Transverse colon (tissue), 4 donors: ENCODE results near the gene ANP32A. TPM values are rescaled to one million over a fixed set of nuclear protein-coding genes. Genes with fewer than 3 reads are reported as not detected.
"Not testable (repeated sequence)": the region's sequence is repeated elsewhere in the genome, so short reads cannot be mapped to it uniquely, and the experiment has no call there.

ENCODE experiments used
- DNase-seq: peaks from one replicate; pipeline ENCODE4 v3.0.0-alpha.2; 2019
- H3K27ac ChIP-seq, 4 donors: fragments of 200-600 bp; sonication (generic); 2 replicates each; pipeline ENCODE4 v1.5.1; 2016 to 2018; ENCODE audit warnings: inconsistent platforms in 4 of 4
- H3K27me3 ChIP-seq: fragments of 200-600 bp; sonication (generic); 2 replicates; pipeline ENCODE4 v1.5.1; 2017; ENCODE audit warnings: inconsistent platforms
- H3K36me3 ChIP-seq, 4 donors: fragments of 200-600 bp; sonication (generic); 2 replicates each; pipeline ENCODE4 v1.5.1; 2017 to 2019; ENCODE audit warnings: inconsistent platforms in 4 of 4
- H3K4me1 ChIP-seq, 4 donors: fragments of 200-600 bp; sonication (generic); 2 replicates each; pipeline ENCODE4 v1.5.1; 2017 to 2020; ENCODE audit warnings: inconsistent platforms in 4 of 4
- H3K4me3 ChIP-seq, 4 donors: fragments of 200-600 bp; sonication (generic); 1 replicate in 1 of 4; 2 replicates in 3 of 4; pipeline versions ENCODE4 v1.5.1 to v1.6.1; 2017 to 2019; ENCODE audit warnings: inconsistent platforms in 4 of 4
- H3K9me3 ChIP-seq, 2 donors: fragments of 200-600 bp; sonication (generic); 2 replicates each; pipeline ENCODE4 v1.5.1; 2017 to 2019; ENCODE audit warnings: inconsistent platforms in 2 of 2
- EP300 ChIP-seq: sonication (generic); formaldehyde crosslinking; IDR thresholded peaks from one replicate; pipeline ENCODE4 v1.6.1; 2017; ENCODE audit warnings: antibody characterized with exemption, low read depth
- POLR2A ChIP-seq: fragments of 450-650 bp; IDR thresholded peaks from one replicate; pipeline ENCODE4 v1.6.1; 2016; ENCODE audit warnings: antibody characterized with exemption, mild to moderate bottlenecking, moderate library complexity
- POLR2AphosphoS5 ChIP-seq, 3 donors: sonication (generic); formaldehyde crosslinking; IDR thresholded peaks; one replicate each; pipeline ENCODE4 v1.6.1; 2016; ENCODE audit warnings: antibody characterized with exemption in 3 of 3
- WGBS, 2 donors: methylation state at CpG; one replicate each; pipeline ENCODE4 v1.1.5; 2018; ENCODE audit warnings: low coverage in 1 of 2; 5-methylcytosine and 5-hydroxymethylcytosine counted together
- in situ Hi-C, 4 donors: fragments of 200-750 bp; cut with MboI; loops; one replicate each; pipeline versions ENCODE4 v1.15.0 to v1.15.1; 2017; ENCODE audit warnings: low sequenced_read_pairs in 3 of 4, low pct_ligation_motif_present in 1 of 4, low pct_unique_long_range_greater_than_20kb in 1 of 4
- intact Hi-C: fragments of 100-400 bp; cut with DNase I; formaldehyde crosslinking; loops from one replicate; pipeline ENCODE4 v1.15.1; 2023; ENCODE audit warnings: low total_unique reads
- total RNA-seq, 4 donors: library from RNA; depleted of rRNA; stranded (reverse); fragments of >200 nt; gene quantifications; one replicate each; pipeline ENCODE4 v1.1.0, GENCODE V29; 2016
- TF ChIP-seq, protein P1 (sequence below), 5 experiments: fragments of 200-600 bp in 3 of 5; fragments of 450-650 bp in 2 of 5; sonication (generic) in 3 of 5; IDR thresholded peaks; 1 replicate in 2 of 5; 2 replicates in 3 of 5; pipeline ENCODE4 v1.5.1; 2016 to 2017; ENCODE audit warnings: antibody characterized with exemption in 5 of 5, inconsistent platforms in 3 of 5, mild to moderate bottlenecking in 2 of 5, moderate library complexity in 1 of 5

ANP32A gene
- total RNA-seq, 4 donors from 2014 or later = 23.9 to 92.7 (median 69.4) TPM

DNA sequence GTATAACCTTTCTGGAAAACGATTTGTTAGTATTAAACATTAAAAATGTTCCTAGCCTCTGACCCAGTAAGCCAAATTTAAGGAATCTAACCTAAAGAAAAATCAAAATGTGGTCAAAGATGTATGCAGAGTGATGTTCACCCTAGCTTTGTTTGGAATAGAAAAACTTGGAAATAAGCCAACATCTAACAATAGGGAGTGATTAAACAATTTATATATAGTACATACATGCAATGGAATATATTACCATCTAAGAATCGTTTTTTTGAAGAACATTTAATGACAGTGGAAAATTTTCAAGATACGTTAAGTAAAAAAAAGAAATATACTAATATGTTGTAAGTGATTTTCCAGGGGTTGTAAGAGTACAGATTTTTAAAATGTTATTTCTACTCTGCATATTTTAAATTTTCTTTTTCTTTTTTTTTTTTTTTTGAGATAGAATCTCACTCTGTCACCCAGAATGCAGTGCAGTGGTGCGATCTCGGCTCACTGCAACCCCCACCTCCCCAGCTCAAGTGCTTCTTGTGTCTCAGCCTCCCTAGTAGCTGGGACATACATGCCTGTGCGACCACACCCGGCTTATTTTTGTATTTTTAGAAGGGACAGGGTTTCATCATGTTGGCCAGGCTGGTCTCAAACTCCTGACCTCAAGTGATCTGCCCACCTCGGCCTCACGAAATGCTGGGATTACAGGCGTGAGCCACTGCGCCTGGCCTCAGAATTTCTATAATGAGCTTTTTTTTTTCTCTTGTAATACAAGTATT is 54.9 kb downstream of the ANP32A start:
- no peak for DNase-seq
- WGBS, 2 donors = 63 to 75% methylated on average over 6 to 11 of the region's 11 CpGs
- TF ChIP-seq POLR2AphosphoS5 (IDR thresholded peaks at IDR 0.05) = no peak
- no peak for TF ChIP-seq POLR2A
- TF ChIP-seq, protein P1, sequence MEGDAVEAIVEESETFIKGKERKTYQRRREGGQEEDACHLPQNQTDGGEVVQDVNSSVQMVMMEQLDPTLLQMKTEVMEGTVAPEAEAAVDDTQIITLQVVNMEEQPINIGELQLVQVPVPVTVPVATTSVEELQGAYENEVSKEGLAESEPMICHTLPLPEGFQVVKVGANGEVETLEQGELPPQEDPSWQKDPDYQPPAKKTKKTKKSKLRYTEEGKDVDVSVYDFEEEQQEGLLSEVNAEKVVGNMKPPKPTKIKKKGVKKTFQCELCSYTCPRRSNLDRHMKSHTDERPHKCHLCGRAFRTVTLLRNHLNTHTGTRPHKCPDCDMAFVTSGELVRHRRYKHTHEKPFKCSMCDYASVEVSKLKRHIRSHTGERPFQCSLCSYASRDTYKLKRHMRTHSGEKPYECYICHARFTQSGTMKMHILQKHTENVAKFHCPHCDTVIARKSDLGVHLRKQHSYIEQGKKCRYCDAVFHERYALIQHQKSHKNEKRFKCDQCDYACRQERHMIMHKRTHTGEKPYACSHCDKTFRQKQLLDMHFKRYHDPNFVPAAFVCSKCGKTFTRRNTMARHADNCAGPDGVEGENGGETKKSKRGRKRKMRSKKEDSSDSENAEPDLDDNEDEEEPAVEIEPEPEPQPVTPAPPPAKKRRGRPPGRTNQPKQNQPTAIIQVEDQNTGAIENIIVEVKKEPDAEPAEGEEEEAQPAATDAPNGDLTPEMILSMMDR (IDR thresholded peaks at IDR 0.05) = no peak
- no peak for TF ChIP-seq EP300
- Histone ChIP-seq H3K9me3 (no peaks in the 10 kb centered on the region), H3K27me3 (no peaks in the 10 kb centered on the region), H3K4me1 (no peaks in the 10 kb centered on the region), H3K27ac (no peak overlapping the region), H3K4me3 (no peak overlapping the region), H3K36me3 (no peaks in the 10 kb centered on the region)
- intact Hi-C loops (no loop called here), in situ Hi-C loops (no loop called here)

DNA sequence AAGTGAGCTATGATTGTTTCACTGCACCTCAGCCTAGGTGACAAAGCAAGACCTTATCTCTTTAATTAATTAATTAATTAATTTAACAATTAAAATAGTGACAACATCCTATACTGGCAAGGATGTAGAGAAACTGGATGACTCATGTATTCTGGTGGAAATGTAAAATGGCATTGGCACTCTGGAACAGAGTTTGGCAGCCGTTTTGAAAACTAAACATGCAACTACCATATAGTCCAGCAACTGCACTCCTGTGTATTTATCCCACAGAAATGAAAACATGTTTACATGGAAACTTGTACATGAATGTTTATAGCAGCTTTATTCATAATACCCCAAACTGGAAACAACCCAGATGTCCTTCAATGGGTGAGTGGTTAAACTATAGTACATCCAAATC is 56.6 kb downstream of the ANP32A start:
- H3K4me3 ChIP-seq = no peak overlapping the region
- no peaks in the 10 kb centered on the region for H3K9me3 ChIP-seq
- in situ Hi-C loops = no loop called here
- H3K27ac ChIP-seq = no peak overlapping the region
- 42 to 60% methylated on average over 1 of the region's 1 CpG for WGBS, 2 donors
- no peaks in the 10 kb centered on the region for H3K36me3 ChIP-seq
- intact Hi-C loops = no loop called here
- H3K4me1 ChIP-seq = no peaks in the 10 kb centered on the region
- no peaks in the 10 kb centered on the region for H3K27me3 ChIP-seq
- no peak for TF ChIP-seq POLR2A
- TF ChIP-seq, protein P1 (IDR thresholded peaks at IDR 0.05) = no peak
- no peak for TF ChIP-seq POLR2AphosphoS5 (IDR thresholded peaks at IDR 0.05)
- TF ChIP-seq EP300 = no peak
- no peak for DNase-seq

DNA sequence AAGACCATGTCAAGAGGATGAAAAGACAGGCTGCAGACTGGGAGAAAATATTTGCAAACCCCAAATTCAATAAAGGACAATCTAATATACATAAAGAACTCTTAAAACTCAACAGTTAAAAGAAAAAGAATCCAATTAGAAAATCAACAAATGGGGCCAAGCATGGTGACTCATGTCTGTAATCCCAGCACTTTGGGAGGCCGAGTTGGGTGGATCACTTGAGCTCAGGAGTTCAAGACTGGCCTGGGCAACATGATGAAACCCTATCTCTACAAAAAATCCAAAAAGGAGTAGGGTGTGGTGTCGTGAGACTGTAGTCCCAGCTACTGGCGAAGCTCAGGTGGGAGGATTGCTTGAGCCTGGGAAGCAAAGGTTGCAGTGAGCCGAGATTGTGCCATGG is 57.6 kb downstream of the ANP32A start:
- Histone ChIP-seq H3K9me3 (no peaks in the 10 kb centered on the region), H3K4me1 (no peaks in the 10 kb centered on the region), H3K4me3 (no peak overlapping the region), H3K27ac (no peak overlapping the region), H3K27me3 (no peaks in the 10 kb centered on the region), H3K36me3 (no peaks in the 10 kb centered on the region)
- no peak for DNase-seq
- no peak for TF ChIP-seq EP300
- no peak for TF ChIP-seq POLR2A
- TF ChIP-seq, protein P1 (IDR thresholded peaks at IDR 0.05) = no peak
- TF ChIP-seq POLR2AphosphoS5 (IDR thresholded peaks at IDR 0.05) = no peak
- in situ Hi-C loops = no loop called here
- intact Hi-C loops = no loop called here
- 55 to 77% methylated on average over 3 to 4 of the region's 4 CpGs for WGBS, 2 donors

DNA sequence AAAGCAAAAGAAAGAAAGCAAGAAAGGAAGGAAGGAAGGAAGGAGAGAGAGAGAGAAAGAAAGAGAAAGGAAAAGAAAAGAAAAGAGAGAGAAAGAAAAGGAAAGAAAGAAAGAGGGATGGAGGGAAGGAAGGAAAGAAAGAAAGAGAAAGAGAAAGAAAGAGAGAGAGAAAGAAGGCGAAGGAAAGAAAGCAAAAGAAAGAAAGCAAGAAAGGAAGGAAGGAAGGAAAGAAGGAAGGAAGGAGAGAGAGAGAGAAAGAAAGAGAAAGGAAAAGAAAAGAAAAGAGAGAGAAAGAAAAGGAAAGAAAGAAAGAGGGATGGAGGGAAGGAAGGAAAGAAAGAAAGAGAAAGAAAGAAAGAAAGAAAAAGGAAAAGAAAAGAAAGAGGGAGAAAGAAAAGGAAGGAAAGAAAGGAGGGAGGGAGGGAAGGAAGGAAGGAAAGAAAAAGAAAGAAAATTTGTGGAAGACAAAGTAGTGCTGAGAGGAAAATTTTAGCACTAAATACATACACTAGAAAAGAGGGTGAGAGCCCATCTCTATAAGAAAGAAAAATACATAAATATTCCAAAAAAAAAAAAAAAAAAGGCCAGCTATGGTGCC is 60.6 kb downstream of the ANP32A start:
- intact Hi-C loops, H3K4me3 ChIP-seq, H3K27me3 ChIP-seq, H3K4me1 ChIP-seq, H3K27ac ChIP-seq, H3K36me3 ChIP-seq, H3K9me3 ChIP-seq, in situ Hi-C loops, DNase-seq: not testable (repeated sequence)
- WGBS, 2 donors = 77 to 90% methylated on average over 1 of the region's 1 CpG
